Measurements from ENCODE around the gene SEC31A.

GRCh38 chr4:82775243-82775642 is 115.7 kb downstream of the SEC31A start:
- TF ChIP-seq CTCF (IDR thresholded peaks at IDR 0.05) (no peak), POLR2AphosphoS5 (IDR thresholded peaks at IDR 0.05) (no peak), POLR2A (IDR thresholded peaks at IDR 0.05) (no peak)

Measured in prostate gland (tissue), 2 donors.